ENCODE results near the gene KCNK10. TPM values are rescaled to one million over a fixed set of nuclear protein-coding genes. Genes with fewer than 3 reads are reported as not detected.

KCNK10 gene
- total RNA-seq, 5 donors from 2014 or later (not counting 1 experiment from before 2014, with no cell fraction given) = not detected

GRCh38 chr14:88333036-88333435 is 10.0 kb upstream of the KCNK10 start:
- H3K36me3 ChIP-seq (ENCODE audit: control insufficient read depth in 2 of 2, extremely low read depth in 1 of 2, insufficient read depth in 1 of 2, low read length in 1 of 2) = no peaks in the 10 kb centered on the region
- DNase-seq (no peak), ATAC-seq (replicated peaks in 1 of 4) (no peak)
- H3K4me3 Mint-ChIP-seq = no peak overlapping the region
- H3K4me3 ChIP-seq (ENCODE audit: control insufficient read depth in 1 of 2, extremely low read depth in 1 of 2, low read length in 1 of 2) = no peak overlapping the region
- H3K27ac ChIP-seq (ENCODE audit: low read length) = no peak overlapping the region
- H3K27me3 ChIP-seq (replicated peaks in 1 of 2; ENCODE audit: control insufficient read depth in 2 of 2, extremely low read depth in 1 of 2, insufficient read depth in 2 of 2, low read length in 1 of 2) = peaks cover 3 to 4% of the 10 kb centered on the region in 2 experiments
- ChIA-PET CTCF (no interaction called here), POLR2A (no interaction called here)
- H3K36me3 Mint-ChIP-seq = no peaks in the 10 kb centered on the region
- WGBS (ENCODE audit: insufficient coverage) = no CpG with 5 or more reads among the region's 1 CpG
- H3K27me3 Mint-ChIP-seq = peaks cover 45 to 55% of the 10 kb centered on the region in 2 donors
- H3K9me3 ChIP-seq = no peaks in the 10 kb centered on the region
- no peaks in the 10 kb centered on the region for H3K4me1 ChIP-seq (ENCODE audit: control insufficient read depth in 1 of 2, extremely low read depth in 1 of 2, insufficient read depth in 2 of 2, low read length in 2 of 2)
- no peak overlapping the region for H3K27ac Mint-ChIP-seq
- no peaks in the 10 kb centered on the region for H3K4me1 Mint-ChIP-seq
- H3K9me3 Mint-ChIP-seq = no peaks in the 10 kb centered on the region

GRCh38 chr14:88327497-88327896 is 4.4 kb upstream of the KCNK10 start:
- Mint-ChIP-seq H3K27ac (no peak overlapping the region), H3K9me3 (no peaks in the 10 kb centered on the region), H3K4me1 (peaks cover 0 to 3% (median 2%) of the 10 kb centered on the region in 3 donors), H3K36me3 (no peaks in the 10 kb centered on the region), H3K4me3 (no peak overlapping the region), H3K27me3 (peaks cover 57 to 67% of the 10 kb centered on the region in 2 donors)
- no CpG with 5 or more reads among the region's 1 CpG for WGBS (ENCODE audit: insufficient coverage)
- POLR2A ChIA-PET = no interaction called here
- ATAC-seq (replicated peaks in 1 of 4) = no peak
- DNase-seq = no peak
- H3K27me3 ChIP-seq (replicated peaks in 1 of 2; ENCODE audit: control insufficient read depth in 2 of 2, extremely low read depth in 1 of 2, insufficient read depth in 2 of 2, low read length in 1 of 2) = peaks cover 21 to 37% of the 10 kb centered on the region in 2 experiments
- H3K4me1 ChIP-seq (ENCODE audit: control insufficient read depth in 1 of 2, extremely low read depth in 1 of 2, insufficient read depth in 2 of 2, low read length in 2 of 2) = peaks cover 0 to 8% of the 10 kb centered on the region in 2 experiments
- H3K9me3 ChIP-seq = no peaks in the 10 kb centered on the region
- H3K27ac ChIP-seq (ENCODE audit: low read length) = no peak overlapping the region
- CTCF ChIA-PET = no interaction called here
- H3K36me3 ChIP-seq (ENCODE audit: control insufficient read depth in 2 of 2, extremely low read depth in 1 of 2, insufficient read depth in 1 of 2, low read length in 1 of 2) = no peaks in the 10 kb centered on the region
- no peak overlapping the region for H3K4me3 ChIP-seq (ENCODE audit: control insufficient read depth in 1 of 2, extremely low read depth in 1 of 2, low read length in 1 of 2)

DNA sequence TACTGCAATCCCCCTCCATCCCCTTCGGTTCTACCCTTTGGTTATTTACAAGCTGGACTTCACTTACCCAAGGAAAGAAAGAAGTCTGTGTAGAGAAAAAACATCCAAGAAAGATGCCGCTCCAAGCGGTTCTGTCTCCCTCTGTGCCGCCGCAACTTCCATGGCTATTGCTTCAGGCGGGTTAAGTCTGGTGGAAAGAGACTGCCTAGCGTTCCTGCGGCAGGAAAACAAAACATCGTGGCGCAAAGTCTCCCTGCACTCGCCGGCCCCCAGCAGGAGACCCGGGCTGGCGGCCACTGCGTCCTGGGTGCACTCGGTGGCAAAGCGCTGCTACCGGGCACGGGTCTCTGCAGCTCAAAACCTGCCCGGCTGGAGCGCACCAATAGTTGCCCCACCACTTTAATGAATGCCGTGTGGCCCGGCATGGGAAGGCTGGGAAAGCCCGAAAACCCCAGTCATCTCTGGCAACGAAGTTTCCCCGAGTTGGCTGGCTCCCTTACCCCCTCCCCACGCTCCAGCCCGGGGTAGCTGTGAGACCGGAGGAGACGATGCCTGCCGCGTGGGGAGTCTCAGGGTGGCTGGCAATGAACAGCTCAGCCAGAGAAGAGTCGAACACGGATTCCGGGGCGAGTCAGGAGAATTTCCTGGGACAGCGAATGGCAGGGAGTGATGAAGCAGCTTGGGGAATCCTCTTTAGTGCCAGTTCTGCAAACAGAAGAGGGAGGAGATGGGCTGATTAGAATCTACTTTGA is 3.5 kb upstream of the KCNK10 start:
- Mint-ChIP-seq H3K27ac (no peak overlapping the region), H3K9me3 (no peaks in the 10 kb centered on the region), H3K27me3 (peaks cover 53 to 67% of the 10 kb centered on the region in 2 donors), H3K4me3 (no peak overlapping the region), H3K4me1 (peaks cover 0 to 3% (median 2%) of the 10 kb centered on the region in 3 donors), H3K36me3 (no peaks in the 10 kb centered on the region)
- Histone ChIP-seq H3K27me3 (replicated peaks in 1 of 2; ENCODE audit: control insufficient read depth in 2 of 2, extremely low read depth in 1 of 2, insufficient read depth in 2 of 2, low read length in 1 of 2) (peaks cover 24 to 46% of the 10 kb centered on the region in 2 experiments), H3K4me1 (ENCODE audit: control insufficient read depth in 1 of 2, extremely low read depth in 1 of 2, insufficient read depth in 2 of 2, low read length in 2 of 2) (peaks cover 0 to 8% of the 10 kb centered on the region in 2 experiments), H3K36me3 (ENCODE audit: control insufficient read depth in 2 of 2, extremely low read depth in 1 of 2, insufficient read depth in 1 of 2, low read length in 1 of 2) (no peaks in the 10 kb centered on the region), H3K9me3 (no peaks in the 10 kb centered on the region), H3K4me3 (ENCODE audit: control insufficient read depth in 1 of 2, extremely low read depth in 1 of 2, low read length in 1 of 2) (no peak overlapping the region), H3K27ac (ENCODE audit: low read length) (no peak overlapping the region)
- ATAC-seq (replicated peaks in 1 of 4) = no peak
- no peak for DNase-seq
- ChIA-PET POLR2A (interaction anchor here in 1 of 2 donors (0.6 kb wide), 1 partner anchor 788 kb away, joined by 3 read pairs; no protein-coding TSS in a partner anchor), CTCF (no interaction called here)
- 8% methylated on average over 34 of the region's 37 CpGs for WGBS (ENCODE audit: insufficient coverage)

- Histone ChIP-seq H3K4me3 (ENCODE audit: control insufficient read depth in 1 of 2, extremely low read depth in 1 of 2, low read length in 1 of 2) (no peak overlapping the region), H3K4me1 (ENCODE audit: control insufficient read depth in 1 of 2, extremely low read depth in 1 of 2, insufficient read depth in 2 of 2, low read length in 2 of 2) (peaks cover 0 to 8% of the 10 kb centered on the region in 2 experiments), H3K27me3 (replicated peaks in 1 of 2; ENCODE audit: control insufficient read depth in 2 of 2, extremely low read depth in 1 of 2, insufficient read depth in 2 of 2, low read length in 1 of 2) (peaks cover 25 to 46% of the 10 kb centered on the region in 2 experiments), H3K9me3 (no peaks in the 10 kb centered on the region), H3K36me3 (ENCODE audit: control insufficient read depth in 2 of 2, extremely low read depth in 1 of 2, insufficient read depth in 1 of 2, low read length in 1 of 2) (no peaks in the 10 kb centered on the region), H3K27ac (ENCODE audit: low read length) (no peak overlapping the region)
- Mint-ChIP-seq H3K27me3 (peaks cover 50 to 62% of the 10 kb centered on the region in 2 donors), H3K4me3 (no peak overlapping the region), H3K9me3 (no peaks in the 10 kb centered on the region), H3K36me3 (no peaks in the 10 kb centered on the region), H3K27ac (no peak overlapping the region), H3K4me1 (peaks cover 0 to 3% (median 2%) of the 10 kb centered on the region in 3 donors)
- WGBS (ENCODE audit: insufficient coverage) = 86% methylated on average over 1 of the region's 5 CpGs
- CTCF ChIA-PET = no interaction called here
- POLR2A ChIA-PET = interaction anchor here in 1 of 2 donors (0.6 kb wide), 1 partner anchor 787 kb away, joined by 3 read pairs; no protein-coding TSS in a partner anchor
- DNase-seq = no peak
- no peak for ATAC-seq (replicated peaks in 1 of 4)
Observed at GRCh38 chr14:88325883-88326282, 2.8 kb upstream of the KCNK10 start.

DNA sequence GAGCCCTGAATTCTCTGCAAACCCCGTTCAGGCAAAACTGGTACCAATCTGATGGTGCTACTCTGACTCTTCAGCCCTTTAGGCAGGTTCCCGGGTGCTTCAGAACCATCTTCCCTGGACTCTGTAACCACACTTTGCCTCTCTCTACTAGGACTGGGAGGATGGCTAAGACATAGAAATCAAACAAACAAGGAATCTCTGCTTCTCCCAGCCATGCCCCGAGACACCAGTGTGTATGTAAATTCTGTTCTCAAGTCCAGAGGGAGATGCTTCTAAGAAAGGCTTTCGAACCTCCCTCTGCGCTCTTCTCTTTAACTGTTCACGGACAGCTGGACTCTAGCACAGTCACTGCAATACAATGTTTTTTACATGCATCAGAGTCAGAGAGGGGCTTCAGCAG is 1.9 kb upstream of the KCNK10 start:
- Histone ChIP-seq H3K4me1 (ENCODE audit: control insufficient read depth in 1 of 2, extremely low read depth in 1 of 2, insufficient read depth in 2 of 2, low read length in 2 of 2) (peaks cover 0 to 8% of the 10 kb centered on the region in 2 experiments), H3K27ac (ENCODE audit: low read length) (no peak overlapping the region), H3K27me3 (replicated peaks in 1 of 2; ENCODE audit: control insufficient read depth in 2 of 2, extremely low read depth in 1 of 2, insufficient read depth in 2 of 2, low read length in 1 of 2) (peaks cover 25 to 51% of the 10 kb centered on the region in 2 experiments), H3K4me3 (ENCODE audit: control insufficient read depth in 1 of 2, extremely low read depth in 1 of 2, low read length in 1 of 2) (no peak overlapping the region), H3K36me3 (ENCODE audit: control insufficient read depth in 2 of 2, extremely low read depth in 1 of 2, insufficient read depth in 1 of 2, low read length in 1 of 2) (no peaks in the 10 kb centered on the region), H3K9me3 (no peaks in the 10 kb centered on the region)
- H3K4me1 Mint-ChIP-seq = peaks cover 0 to 3% (median 2%) of the 10 kb centered on the region in 3 donors
- no peaks in the 10 kb centered on the region for H3K36me3 Mint-ChIP-seq
- WGBS (ENCODE audit: insufficient coverage) = 97% methylated on average over 3 of the region's 6 CpGs
- no peaks in the 10 kb centered on the region for H3K9me3 Mint-ChIP-seq
- H3K4me3 Mint-ChIP-seq = no peak overlapping the region
- peaks cover 44 to 56% of the 10 kb centered on the region in 2 donors for H3K27me3 Mint-ChIP-seq
- ChIA-PET CTCF (no interaction called here), POLR2A (no interaction called here)
- no peak overlapping the region for H3K27ac Mint-ChIP-seq
- ATAC-seq (replicated peaks in 1 of 4) = no peak
- DNase-seq = no peak

- Mint-ChIP-seq H3K4me3 (no peak overlapping the region), H3K9me3 (no peaks in the 10 kb centered on the region), H3K4me1 (peaks cover 0 to 3% (median 2%) of the 10 kb centered on the region in 3 donors), H3K27me3 (peaks cover 44 to 52% of the 10 kb centered on the region in 2 donors), H3K27ac (no peak overlapping the region), H3K36me3 (no peaks in the 10 kb centered on the region)
- ATAC-seq (replicated peaks in 1 of 4) (no peak), DNase-seq (no peak)
- H3K4me3 ChIP-seq (ENCODE audit: control insufficient read depth in 1 of 2, extremely low read depth in 1 of 2, low read length in 1 of 2) = no peak overlapping the region
- POLR2A ChIA-PET = no interaction called here
- H3K27me3 ChIP-seq (replicated peaks in 1 of 2; ENCODE audit: control insufficient read depth in 2 of 2, extremely low read depth in 1 of 2, insufficient read depth in 2 of 2, low read length in 1 of 2) = peaks cover 25 to 51% of the 10 kb centered on the region in 2 experiments
- H3K27ac ChIP-seq (ENCODE audit: low read length) = no peak overlapping the region
- no peaks in the 10 kb centered on the region for H3K36me3 ChIP-seq (ENCODE audit: control insufficient read depth in 2 of 2, extremely low read depth in 1 of 2, insufficient read depth in 1 of 2, low read length in 1 of 2)
- CTCF ChIA-PET = no interaction called here
- peaks cover 0 to 8% of the 10 kb centered on the region in 2 experiments for H3K4me1 ChIP-seq (ENCODE audit: control insufficient read depth in 1 of 2, extremely low read depth in 1 of 2, insufficient read depth in 2 of 2, low read length in 2 of 2)
- 80% methylated on average over 1 of the region's 4 CpGs for WGBS (ENCODE audit: insufficient coverage)
- H3K9me3 ChIP-seq = no peaks in the 10 kb centered on the region
Observed at GRCh38 chr14:88324491-88324890, 1.4 kb upstream of the KCNK10 start.
